Neural progenitor cell (in vitro differentiated cells): ENCODE results near the gene NOP58.

Source experiments
- CTCF ChIP-seq: fragments of 200-600 bp; sonication (generic); IDR thresholded peaks from 2 replicates; pipeline ENCODE4 v1.5.1; 2017; ENCODE audit warnings: antibody characterized with exemption, mild to moderate bottlenecking
- EZH2 ChIP-seq: fragments of 200-600 bp; sonication (generic); IDR thresholded peaks from 2 replicates; pipeline ENCODE4 v1.6.1; 2017; ENCODE audit warnings: antibody characterized with exemption, mild to moderate bottlenecking, moderate library complexity
- EZH2phosphoT487 ChIP-seq: fragments of 200-600 bp; sonication (generic); IDR thresholded peaks from 2 replicates; pipeline ENCODE4 v1.6.1; 2017; ENCODE audit warnings: antibody characterized with exemption

- TF ChIP-seq EZH2 (no peak), CTCF (no peak), EZH2phosphoT487 (no peak)
Measured at GRCh38 chr2:202267495-202267894, 1.9 kb downstream of the NOP58 start.
